Subcutaneous abdominal adipose tissue (tissue), 5 donors: ENCODE measurements around the gene MACROD2.
"Not testable (repeated sequence)": the region's sequence is repeated elsewhere in the genome, so short reads cannot be mapped to it uniquely, and the experiment has no call there.

Source experiments
- H3K27ac ChIP-seq: one replicate; pipeline ENCODE4 v1.7.0; 2013; ENCODE audit warnings: low read depth, mild to moderate bottlenecking, inconsistent platforms, low read length, moderate library complexity
- H3K27me3 ChIP-seq, 5 donors: one replicate each; pipeline ENCODE4 v1.7.0; 2013; ENCODE audit warnings: low read length in 5 of 5, inconsistent platforms in 1 of 5; ENCODE audit not compliant: control insufficient read depth in 5 of 5, insufficient read depth in 4 of 5
- H3K36me3 ChIP-seq, 5 donors: one replicate each; pipeline ENCODE4 v1.7.0; 2013; ENCODE audit warnings: low read length in 5 of 5; ENCODE audit not compliant: control insufficient read depth in 5 of 5, insufficient read depth in 5 of 5
- H3K4me1 ChIP-seq, 5 donors: one replicate each; pipeline ENCODE4 v1.7.0; 2013; ENCODE audit warnings: low read length in 5 of 5, mild to moderate bottlenecking in 3 of 5, moderate library complexity in 1 of 5; ENCODE audit not compliant: control insufficient read depth in 5 of 5, insufficient read depth in 5 of 5
- H3K4me3 ChIP-seq, 5 donors: one replicate each; pipeline ENCODE4 v1.7.0; 2013; ENCODE audit warnings: low read length in 5 of 5, low read depth in 1 of 5
- H3K9ac ChIP-seq, 5 donors: one replicate each; pipeline ENCODE4 v1.7.0; 2013; ENCODE audit warnings: low read length in 5 of 5, mild to moderate bottlenecking in 4 of 5, moderate library complexity in 3 of 5
- H3K9me3 ChIP-seq, 5 donors: one replicate each; pipeline ENCODE4 v1.7.0; 2013; ENCODE audit warnings: low read length in 5 of 5; ENCODE audit not compliant: control insufficient read depth in 5 of 5
- donor health status: healthy.
- donor health status: healthy.
- donor health status: healthy.
- donor health status: healthy.
- donor health status: healthy.

MACROD2 gene

DNA sequence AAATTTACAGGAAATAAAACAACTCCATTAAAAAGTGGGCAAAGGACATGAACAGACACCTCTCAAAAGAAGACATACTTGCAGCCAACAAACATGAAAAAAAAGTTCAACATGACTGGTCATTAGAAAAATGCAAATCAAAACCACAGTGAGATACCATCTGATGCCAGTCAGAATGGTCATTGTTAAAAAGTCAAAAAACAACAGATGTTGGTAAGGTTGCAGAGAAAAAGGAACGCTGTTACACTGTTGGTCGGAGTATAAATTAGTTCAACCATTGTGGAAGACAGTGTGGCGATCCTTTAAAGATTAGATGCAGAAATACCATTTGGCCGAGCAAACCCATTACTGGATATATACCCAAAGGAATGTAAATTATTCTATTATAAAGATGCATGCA is 1200.1 kb downstream of the MACROD2 start:
- H3K9me3 ChIP-seq, result no peaks in the 10 kb centered on the region
- H3K9ac ChIP-seq, result no peak overlapping the region
- H3K27ac ChIP-seq, result no peak overlapping the region
- H3K4me1 ChIP-seq, result peaks cover 0 to 4% (median 0%) of the 10 kb centered on the region in 5 donors
- no peaks in the 10 kb centered on the region for H3K36me3 ChIP-seq
- no peaks in the 10 kb centered on the region for H3K27me3 ChIP-seq
- no peak overlapping the region for H3K4me3 ChIP-seq

DNA sequence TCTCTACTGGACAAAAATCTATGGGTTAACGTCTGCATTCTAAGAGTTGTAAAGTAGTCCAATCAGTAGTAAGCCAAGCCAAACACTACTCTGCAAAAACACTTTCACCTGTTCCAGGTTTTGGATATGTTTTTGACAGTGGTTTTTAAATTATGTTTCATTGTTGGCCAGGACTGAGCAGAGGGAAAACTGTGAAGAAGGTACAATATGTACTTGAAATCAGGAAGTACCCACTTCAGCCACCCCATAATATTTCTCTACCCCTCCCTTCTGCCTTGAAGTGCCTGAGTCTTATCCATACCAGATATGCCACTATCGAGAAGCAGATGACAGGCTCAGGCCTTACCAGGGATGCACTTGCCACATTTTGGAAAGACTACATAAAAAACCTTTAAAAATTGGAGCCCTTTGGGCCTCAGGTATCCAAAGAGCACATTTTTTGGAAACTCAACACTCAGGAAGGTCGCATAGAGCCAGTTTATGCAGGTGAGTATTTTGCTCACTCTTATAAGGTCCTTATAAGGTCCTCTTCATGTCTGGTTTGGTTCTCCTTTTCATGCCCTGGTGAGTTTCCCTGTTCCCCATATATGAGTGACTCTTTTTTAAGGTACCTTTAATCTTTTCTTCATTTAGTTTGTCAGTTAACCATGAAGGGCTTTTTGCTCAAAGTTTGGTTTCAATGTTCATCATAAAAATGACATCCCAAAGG is 1201.4 kb downstream of the MACROD2 start:
- no peak overlapping the region for H3K9ac ChIP-seq
- H3K27me3 ChIP-seq, result no peaks in the 10 kb centered on the region
- no peaks in the 10 kb centered on the region for H3K36me3 ChIP-seq
- H3K27ac ChIP-seq, result no peak overlapping the region
- no peak overlapping the region for H3K4me3 ChIP-seq
- no peaks in the 10 kb centered on the region for H3K9me3 ChIP-seq
- peaks cover 0 to 4% (median 0%) of the 10 kb centered on the region in 5 donors for H3K4me1 ChIP-seq

DNA sequence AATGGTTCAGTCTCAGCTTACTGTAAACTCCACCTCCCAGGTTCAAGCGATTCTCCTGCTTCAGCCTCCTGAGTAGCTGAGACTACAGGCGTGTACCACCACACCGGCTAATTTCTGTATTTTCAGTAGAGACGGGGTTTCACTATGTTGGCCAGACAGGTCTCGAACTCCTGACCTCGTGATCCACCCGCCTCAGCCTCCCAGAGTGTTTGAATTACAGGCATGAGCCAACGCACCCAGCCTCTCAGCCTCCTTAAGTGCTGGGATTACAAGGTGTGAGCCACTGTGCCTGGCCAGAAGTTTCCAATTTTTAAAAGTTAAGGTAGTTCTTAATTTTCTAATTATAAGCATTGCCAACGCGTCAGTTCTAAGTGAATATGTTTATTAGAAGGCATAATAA is 1202.7 kb downstream of the MACROD2 start:
- H3K36me3 ChIP-seq, H3K9me3 ChIP-seq, H3K27me3 ChIP-seq, H3K4me3 ChIP-seq, H3K27ac ChIP-seq, H3K4me1 ChIP-seq, H3K9ac ChIP-seq: not testable (repeated sequence)

DNA sequence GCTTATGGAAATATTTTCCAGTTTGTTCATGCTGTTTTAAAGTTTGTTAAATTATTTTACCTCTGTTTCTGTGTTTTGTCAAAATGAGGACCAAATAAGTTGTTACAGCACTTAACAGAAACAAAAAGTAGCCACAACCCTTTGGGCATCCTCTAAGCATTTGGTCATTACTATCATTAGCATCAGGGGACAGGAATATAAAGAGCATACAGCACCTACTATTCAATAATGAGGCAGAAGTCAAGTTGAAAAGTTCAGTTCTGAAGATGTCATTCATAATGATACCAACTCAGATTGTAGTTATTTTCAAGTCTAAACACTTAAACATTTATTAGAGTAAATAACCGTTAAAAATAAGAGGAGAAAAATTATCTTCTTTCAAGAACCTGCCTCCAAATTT is 1204.4 kb downstream of the MACROD2 start:
- no peak overlapping the region for H3K9ac ChIP-seq

DNA sequence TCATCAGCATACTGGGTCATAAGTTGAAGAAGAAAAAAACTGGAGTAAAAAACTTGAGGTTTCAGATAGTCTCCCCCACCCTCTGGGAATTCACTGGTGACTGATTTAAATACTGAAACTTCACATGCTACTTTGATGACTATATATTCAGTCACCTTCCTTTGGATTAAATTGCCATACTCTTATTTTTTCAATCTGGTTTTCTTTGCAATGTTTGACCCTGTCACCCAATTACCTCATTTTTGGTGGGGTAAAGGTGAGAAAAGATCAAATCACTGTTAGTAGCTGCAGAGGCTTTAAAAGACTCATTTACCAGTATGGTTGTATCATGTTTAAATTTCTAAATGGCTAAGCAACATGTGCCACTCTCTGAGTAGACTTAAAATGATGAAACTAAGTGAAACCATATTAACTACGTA is 1204.8 kb downstream of the MACROD2 start:
- Histone ChIP-seq H3K9ac (no peak overlapping the region), H3K4me3 (no peak overlapping the region), H3K27ac (no peak overlapping the region), H3K9me3 (peaks cover 0 to 4% (median 2%) of the 10 kb centered on the region in 5 donors), H3K27me3 (no peaks in the 10 kb centered on the region), H3K4me1 (peaks cover 0 to 4% (median 0%) of the 10 kb centered on the region in 5 donors), H3K36me3 (no peaks in the 10 kb centered on the region)

More for the DNA sequence above, 1204.4 kb downstream of the MACROD2 start:
- peaks cover 0 to 4% (median 2%) of the 10 kb centered on the region in 5 donors for H3K9me3 ChIP-seq
- peaks cover 0 to 4% (median 0%) of the 10 kb centered on the region in 5 donors for H3K4me1 ChIP-seq
- H3K27me3 ChIP-seq, result no peaks in the 10 kb centered on the region
- no peaks in the 10 kb centered on the region for H3K36me3 ChIP-seq
- no peak overlapping the region for H3K4me3 ChIP-seq
- no peak overlapping the region for H3K27ac ChIP-seq

DNA sequence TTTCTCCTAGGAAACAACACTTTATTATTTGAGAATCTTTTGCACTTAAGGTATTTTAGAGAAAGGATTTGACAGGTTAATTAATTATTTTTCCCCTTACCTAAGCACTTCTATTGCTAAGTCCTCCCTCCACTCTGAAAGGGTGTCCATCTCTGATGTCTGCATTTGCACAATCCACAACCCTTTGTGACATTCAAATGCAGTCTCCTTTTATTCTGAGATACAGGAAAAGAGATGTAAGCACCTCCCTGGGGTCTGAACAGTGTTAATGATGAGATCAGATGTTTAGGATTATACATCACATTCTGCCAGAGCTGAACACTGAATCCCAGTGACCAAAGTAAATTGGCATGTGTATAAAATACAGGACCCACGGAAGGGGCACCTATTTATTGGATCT is 1206.3 kb downstream of the MACROD2 start:
- H3K9me3 ChIP-seq, result peaks cover 0 to 4% (median 2%) of the 10 kb centered on the region in 5 donors
- H3K36me3 ChIP-seq, result no peaks in the 10 kb centered on the region
- peaks cover 0 to 4% (median 0%) of the 10 kb centered on the region in 5 donors for H3K4me1 ChIP-seq
- no peak overlapping the region for H3K4me3 ChIP-seq
- H3K27ac ChIP-seq, result no peak overlapping the region
- no peaks in the 10 kb centered on the region for H3K27me3 ChIP-seq
- H3K9ac ChIP-seq, result no peak overlapping the region

DNA sequence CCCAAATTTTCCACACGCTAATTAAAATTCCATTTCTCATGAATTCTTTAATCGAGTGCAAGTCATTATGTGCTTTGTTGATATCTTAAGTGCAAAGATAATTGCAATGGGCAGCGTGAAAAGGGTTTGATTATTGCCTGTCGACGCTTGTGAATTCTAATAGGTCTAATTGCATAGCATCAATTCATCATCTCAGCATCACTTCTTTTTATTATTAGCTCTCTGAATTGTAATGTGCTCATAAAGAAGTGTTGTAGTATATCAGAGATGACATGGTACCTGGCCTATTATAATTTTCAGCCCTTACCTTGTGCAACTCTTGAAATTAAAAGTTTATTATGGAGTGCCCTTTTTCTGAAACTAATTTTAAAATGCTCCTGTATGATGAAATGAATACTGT is 1208.9 kb downstream of the MACROD2 start:
- Histone ChIP-seq H3K27ac (no peak overlapping the region), H3K36me3 (no peaks in the 10 kb centered on the region), H3K4me3 (no peak overlapping the region), H3K27me3 (no peaks in the 10 kb centered on the region), H3K4me1 (peaks cover 0 to 4% (median 0%) of the 10 kb centered on the region in 5 donors), H3K9ac (no peak overlapping the region), H3K9me3 (peaks cover 0 to 9% (median 7%) of the 10 kb centered on the region in 5 donors)

DNA sequence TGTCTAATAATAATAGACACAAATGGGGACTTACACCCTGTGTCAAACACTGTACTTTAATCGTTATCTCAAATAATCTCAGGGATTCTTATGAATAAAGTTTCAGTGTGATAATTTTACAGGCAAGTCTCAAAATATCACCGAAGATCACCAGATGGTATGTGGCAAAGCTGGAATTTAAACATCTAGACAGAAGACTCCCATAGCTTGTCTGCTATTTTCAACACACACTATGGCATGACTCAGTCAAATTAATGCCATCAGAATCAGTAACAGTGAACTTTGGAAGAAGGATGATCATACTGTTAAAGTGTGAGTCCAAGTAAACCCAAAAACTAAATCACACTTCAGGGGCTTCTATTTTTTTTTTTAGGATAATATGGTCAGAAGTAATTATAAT is 1209.7 kb downstream of the MACROD2 start:
- Histone ChIP-seq H3K4me1 (peaks cover 0 to 4% (median 0%) of the 10 kb centered on the region in 5 donors), H3K9ac (no peak overlapping the region), H3K4me3 (no peak overlapping the region), H3K36me3 (no peaks in the 10 kb centered on the region), H3K27me3 (no peaks in the 10 kb centered on the region), H3K27ac (no peak overlapping the region), H3K9me3 (peaks cover 0 to 9% (median 7%) of the 10 kb centered on the region in 5 donors)

DNA sequence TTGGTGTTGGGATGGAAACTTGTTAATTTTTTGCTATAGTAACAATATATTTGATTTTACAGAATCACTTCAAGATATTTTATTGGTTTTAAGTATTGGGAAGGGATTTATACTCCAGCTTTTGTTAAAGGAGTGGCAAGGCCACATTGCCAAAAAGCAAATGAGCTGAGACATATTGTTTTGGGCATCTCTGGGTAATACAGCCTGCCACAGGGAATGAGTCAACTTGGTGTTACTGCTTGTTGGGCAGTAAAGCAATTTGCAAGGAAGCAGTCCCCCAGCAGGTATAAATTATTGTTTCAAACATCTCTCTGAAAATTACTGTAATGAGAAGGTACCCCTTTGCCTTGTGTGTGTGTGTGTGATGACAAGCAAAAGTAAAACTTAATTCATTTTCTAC is 1210.4 kb downstream of the MACROD2 start:
- no peak overlapping the region for H3K27ac ChIP-seq
- peaks cover 0 to 9% (median 7%) of the 10 kb centered on the region in 5 donors for H3K9me3 ChIP-seq
- H3K27me3 ChIP-seq, result no peaks in the 10 kb centered on the region
- H3K4me3 ChIP-seq, result no peak overlapping the region
- no peaks in the 10 kb centered on the region for H3K36me3 ChIP-seq
- no peaks in the 10 kb centered on the region for H3K4me1 ChIP-seq
- no peak overlapping the region for H3K9ac ChIP-seq

DNA sequence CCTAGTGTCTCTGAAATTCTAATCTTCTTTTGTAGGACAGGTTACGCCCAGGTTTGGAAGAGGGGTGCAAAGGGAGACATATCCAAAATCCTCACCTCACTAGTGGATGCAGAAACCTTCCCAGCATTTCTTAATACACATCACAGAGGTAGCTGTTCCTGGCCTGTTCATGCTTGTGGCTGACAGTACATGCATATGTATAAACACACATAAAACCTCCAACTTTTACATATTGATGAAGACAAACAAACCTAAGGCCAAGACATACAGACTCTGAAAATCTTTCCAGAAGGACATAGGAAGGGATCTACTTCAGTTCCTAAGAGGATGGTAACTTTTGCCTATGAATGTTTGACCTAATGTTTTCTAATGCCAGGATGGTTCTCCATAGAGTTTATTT is 1214.2 kb downstream of the MACROD2 start:
- Histone ChIP-seq H3K9me3 (peaks cover 0 to 9% (median 3%) of the 10 kb centered on the region in 5 donors), H3K9ac (no peak overlapping the region), H3K4me1 (no peaks in the 10 kb centered on the region), H3K27me3 (no peaks in the 10 kb centered on the region), H3K4me3 (no peak overlapping the region), H3K27ac (no peak overlapping the region), H3K36me3 (no peaks in the 10 kb centered on the region)
